Osteoblast (primary cell): Measurements from ENCODE around the gene INSL3. TPM values are rescaled to one million over a fixed set of nuclear protein-coding genes. Genes with fewer than 3 reads are reported as not detected.

Source experiments
- DNase-seq: peaks from one replicate; pipeline ENCODE4 v3.0.0; 2011; ENCODE audit warnings: low spot score, mixed read lengths; ENCODE audit not compliant: insufficient read length; ENCODE audit errors: missing footprints
- H2AFZ ChIP-seq: 2 replicates; pipeline ENCODE4 v1.6.0; 2011; ENCODE audit warnings: mild to moderate bottlenecking, low read length
- H3K27ac ChIP-seq: 2 replicates; pipeline ENCODE4 v1.5.1; 2011; ENCODE audit warnings: mild to moderate bottlenecking, low read depth, low read length, moderate library complexity
- H3K27me3 ChIP-seq: 2 replicates; pipeline ENCODE4 v1.6.0; 2012; ENCODE audit warnings: mild to moderate bottlenecking, control low read depth, inconsistent platforms, low read length, moderate library complexity; ENCODE audit not compliant: insufficient read depth
- H3K36me3 ChIP-seq: 2 replicates; pipeline ENCODE4 v1.5.1; 2011; ENCODE audit warnings: mild to moderate bottlenecking, low read length, control low read depth, moderate library complexity; ENCODE audit not compliant: insufficient read depth
- H3K4me1 ChIP-seq: 2 replicates; pipeline ENCODE4 v1.5.1; 2011; ENCODE audit warnings: mild to moderate bottlenecking, low read length, control low read depth, moderate library complexity; ENCODE audit not compliant: insufficient read depth
- H3K4me2 ChIP-seq: 2 replicates; pipeline ENCODE4 v1.6.0; 2011; ENCODE audit warnings: mild to moderate bottlenecking, low read length; ENCODE audit not compliant: insufficient read depth
- H3K4me3 ChIP-seq: fragments of 200-600 bp; sonication (generic); 3 replicates; pipeline ENCODE4 v1.5.1; 2012; ENCODE audit warnings: mild to moderate bottlenecking, low read length, inconsistent platforms; ENCODE audit not compliant: insufficient read depth
- H3K79me2 ChIP-seq: 2 replicates; pipeline ENCODE4 v1.6.0; 2012; ENCODE audit warnings: mild to moderate bottlenecking, low read length, control low read depth, inconsistent platforms; ENCODE audit not compliant: insufficient read depth
- H3K9me3 ChIP-seq: 2 replicates; pipeline ENCODE4 v1.5.1; 2011; ENCODE audit warnings: low read depth, low read length, control low read depth
- H4K20me1 ChIP-seq: 2 replicates; pipeline ENCODE4 v1.6.0; 2012; ENCODE audit warnings: mild to moderate bottlenecking, low read length, control low read depth; ENCODE audit not compliant: insufficient read depth
- CTCF ChIP-seq: IDR thresholded peaks from 2 replicates; pipeline ENCODE4 v1.5.1; 2011; ENCODE audit warnings: mild to moderate bottlenecking, low read depth, low read length, moderate library complexity; ENCODE audit errors: extremely low read depth
- total RNA-seq: library from RNA; depleted of rRNA; stranded (reverse); fragments of >200 nt; gene quantifications from 2 replicates; pipeline ENCODE4 v1.2.3, GENCODE V29; 2012

The INSL3 gene
- total RNA-seq, 1 donor: not detected

- Histone ChIP-seq H3K79me2 (no peaks in the 10 kb centered on the region), H2AFZ (no peak within 1 kb of the TSS), H3K9me3 (no peaks in the 10 kb centered on the region), H3K4me3 (no peak within 1 kb of the TSS), H3K27ac (no peak within 1 kb of the TSS), H3K27me3 (peaks cover 31% of the 10 kb centered on the region), H3K4me2 (no peak within 1 kb of the TSS), H3K36me3 (no peaks in the 10 kb centered on the region), H4K20me1 (no peaks in the 10 kb centered on the region), H3K4me1 (no peaks in the 10 kb centered on the region)
- DNase-seq: peak; percentile 59
- TF ChIP-seq CTCF: no peak
Observed at GRCh38 chr19:17794731-17795494, 26.4 kb downstream of the INSL3 start, which contains the start of gene B3GNT3. B3GNT3 (plus strand) TSS chr19:17795138; CDS start chr19:17807808, 12,670 bp downstream.

- no peaks in the 10 kb centered on the region for H3K36me3 ChIP-seq
- no peaks in the 10 kb centered on the region for H3K9me3 ChIP-seq
- TF ChIP-seq CTCF: no peak
- no peaks in the 10 kb centered on the region for H4K20me1 ChIP-seq
- H3K27me3 ChIP-seq: peaks cover 31% of the 10 kb centered on the region
- H3K27ac ChIP-seq: no peak overlapping the region
- no peak overlapping the region for H2AFZ ChIP-seq
- H3K4me2 ChIP-seq: no peak overlapping the region
- DNase-seq: no peak
- H3K4me3 ChIP-seq: no peak overlapping the region
- H3K79me2 ChIP-seq: no peaks in the 10 kb centered on the region
- no peaks in the 10 kb centered on the region for H3K4me1 ChIP-seq
Observed at GRCh38 chr19:17794412-17794730, 26.9 kb downstream of the INSL3 start.

GRCh38 chr19:17790059-17790780 is 31.1 kb downstream of the INSL3 start:
- Histone ChIP-seq H3K27ac (no peak overlapping the region), H2AFZ (no peak overlapping the region), H3K4me2 (no peak overlapping the region), H3K27me3 (peaks cover 20% of the 10 kb centered on the region), H3K36me3 (no peaks in the 10 kb centered on the region), H3K79me2 (no peaks in the 10 kb centered on the region), H4K20me1 (no peaks in the 10 kb centered on the region), H3K9me3 (no peaks in the 10 kb centered on the region), H3K4me3 (no peak overlapping the region), H3K4me1 (no peaks in the 10 kb centered on the region)
- no peak for DNase-seq
- TF ChIP-seq CTCF: no peak

GRCh38 chr19:17788632-17789031 is 32.7 kb downstream of the INSL3 start:
- no peak overlapping the region for H3K27ac ChIP-seq
- no peaks in the 10 kb centered on the region for H4K20me1 ChIP-seq
- no peak overlapping the region for H3K4me3 ChIP-seq
- DNase-seq: peak; percentile 60
- no peaks in the 10 kb centered on the region for H3K4me1 ChIP-seq
- H3K9me3 ChIP-seq: no peaks in the 10 kb centered on the region
- no peak overlapping the region for H2AFZ ChIP-seq
- H3K27me3 ChIP-seq: peaks cover 4% of the 10 kb centered on the region
- no peaks in the 10 kb centered on the region for H3K36me3 ChIP-seq
- H3K79me2 ChIP-seq: no peaks in the 10 kb centered on the region
- TF ChIP-seq CTCF: no peak
- H3K4me2 ChIP-seq: no peak overlapping the region
